Activated naive CD4-positive, alpha-beta T cell treated with anti-CD3 and anti-CD28 coated beads, Interleukin-2, amount 50 U/mL, for 24 hours (primary cell): Measurements from ENCODE around the gene RNF123.
A peak's percentile ranks its signal among the peaks of the same experiment; 100 is the strongest.

Experiments used
- H3K27ac Mint-ChIP-seq: one replicate; pipeline ENCODE4 v1.8.0; 2021; ENCODE audit warnings: mild to moderate bottlenecking, mixed read lengths
- H3K27me3 Mint-ChIP-seq: one replicate; pipeline ENCODE4 v1.8.0; 2021; ENCODE audit warnings: mixed read lengths
- H3K36me3 Mint-ChIP-seq: one replicate; pipeline ENCODE4 v1.8.0; 2021; ENCODE audit warnings: mixed read lengths
- H3K4me1 Mint-ChIP-seq: one replicate; pipeline ENCODE4 v1.8.0; 2021; ENCODE audit warnings: mixed read lengths
- H3K4me3 Mint-ChIP-seq: one replicate; pipeline ENCODE4 v1.8.0; 2021; ENCODE audit warnings: mild to moderate bottlenecking, mixed read lengths
- H3K9me3 Mint-ChIP-seq: one replicate; pipeline ENCODE4 v1.8.0; 2021; ENCODE audit warnings: mixed read lengths

RNF123 gene

DNA sequence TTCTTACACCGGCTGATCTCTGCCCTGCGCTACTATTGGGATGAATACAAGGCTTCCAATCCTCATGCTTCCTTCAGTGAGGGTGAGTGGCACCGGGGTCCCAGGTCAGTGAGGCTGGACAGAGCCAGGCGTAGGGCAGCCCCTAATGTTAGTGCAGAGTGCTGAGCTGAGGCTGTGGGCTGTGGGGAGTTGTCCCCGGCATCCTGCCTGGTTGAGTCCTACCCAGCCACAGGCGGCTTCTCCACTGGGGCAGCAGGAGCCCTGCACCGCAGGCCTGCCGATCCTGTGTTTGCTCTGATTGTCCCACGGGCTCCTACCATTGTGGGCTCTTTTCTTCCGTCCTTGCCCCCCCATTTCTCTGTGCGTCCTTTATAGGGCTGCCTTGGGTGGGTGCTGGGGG lies 13.3 kb downstream of the RNF123 start:
- no peaks in the 10 kb centered on the region for H3K4me1 Mint-ChIP-seq
- H3K36me3 Mint-ChIP-seq, result peaks cover 2% of the 10 kb centered on the region
- no peaks in the 10 kb centered on the region for H3K27me3 Mint-ChIP-seq
- no peaks in the 10 kb centered on the region for H3K9me3 Mint-ChIP-seq
- H3K4me3 Mint-ChIP-seq, result no peak overlapping the region
- H3K27ac Mint-ChIP-seq, result no peak overlapping the region

- Mint-ChIP-seq H3K4me3 (no peak overlapping the region), H3K27me3 (no peaks in the 10 kb centered on the region), H3K9me3 (no peaks in the 10 kb centered on the region), H3K4me1 (no peaks in the 10 kb centered on the region), H3K36me3 (peaks cover 3% of the 10 kb centered on the region), H3K27ac (no peak overlapping the region)
Measured at GRCh38 chr3:49703443-49703927, 14.1 kb downstream of the RNF123 start.

GRCh38 chr3:49703956-49704355 lies 14.6 kb downstream of the RNF123 start:
- no peaks in the 10 kb centered on the region for H3K4me1 Mint-ChIP-seq
- no peaks in the 10 kb centered on the region for H3K9me3 Mint-ChIP-seq
- H3K4me3 Mint-ChIP-seq, result no peak overlapping the region
- no peak overlapping the region for H3K27ac Mint-ChIP-seq
- H3K27me3 Mint-ChIP-seq, result no peaks in the 10 kb centered on the region
- peaks cover 4% of the 10 kb centered on the region for H3K36me3 Mint-ChIP-seq

DNA sequence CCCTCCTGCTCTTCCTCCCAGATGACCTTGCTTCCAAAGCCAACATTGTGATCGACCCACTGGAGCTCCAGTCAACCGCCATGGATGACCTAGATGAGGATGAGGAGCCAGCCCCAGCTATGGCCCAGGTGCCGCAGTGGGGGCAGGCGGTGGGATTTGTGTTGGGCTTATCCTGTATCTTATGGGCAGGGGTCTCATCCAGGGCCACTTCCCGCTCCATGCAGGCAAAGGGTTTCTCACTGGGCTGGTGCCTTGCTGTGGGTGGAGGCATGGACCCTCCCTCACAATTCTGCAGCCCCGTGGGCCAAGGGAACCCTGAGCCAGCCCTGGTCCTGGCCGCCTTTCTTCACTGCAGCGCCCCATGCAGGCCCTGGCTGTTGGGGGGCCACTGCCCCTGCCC lies 15.3 kb downstream of the RNF123 start:
- H3K4me3 Mint-ChIP-seq, result no peak overlapping the region
- H3K4me1 Mint-ChIP-seq, result no peaks in the 10 kb centered on the region
- H3K27ac Mint-ChIP-seq, result no peak overlapping the region
- no peaks in the 10 kb centered on the region for H3K9me3 Mint-ChIP-seq
- H3K36me3 Mint-ChIP-seq, result peaks cover 4% of the 10 kb centered on the region
- H3K27me3 Mint-ChIP-seq, result no peaks in the 10 kb centered on the region

GRCh38 chr3:49705390-49705960 lies 16.1 kb downstream of the RNF123 start:
- Mint-ChIP-seq H3K4me3 (no peak overlapping the region), H3K27ac (no peak overlapping the region), H3K36me3 (peaks cover 4% of the 10 kb centered on the region), H3K27me3 (no peaks in the 10 kb centered on the region), H3K4me1 (no peaks in the 10 kb centered on the region), H3K9me3 (no peaks in the 10 kb centered on the region)

- Mint-ChIP-seq H3K27ac (no peak overlapping the region), H3K4me1 (peaks cover 3% of the 10 kb centered on the region), H3K4me3 (no peak overlapping the region)
Measured at GRCh38 chr3:49706456-49707112, 17.2 kb downstream of the RNF123 start.

GRCh38 chr3:49707113-49707480 lies 17.7 kb downstream of the RNF123 start:
- peaks cover 3% of the 10 kb centered on the region for H3K4me1 Mint-ChIP-seq
- H3K27me3 Mint-ChIP-seq, result no peaks in the 10 kb centered on the region
- no peak overlapping the region for H3K4me3 Mint-ChIP-seq
- no peaks in the 10 kb centered on the region for H3K9me3 Mint-ChIP-seq
- peaks cover 5% of the 10 kb centered on the region for H3K36me3 Mint-ChIP-seq
- no peak overlapping the region for H3K27ac Mint-ChIP-seq

More at GRCh38 chr3:49706456-49707112, 17.2 kb downstream of the RNF123 start:
- Mint-ChIP-seq H3K27me3 (no peaks in the 10 kb centered on the region), H3K9me3 (no peaks in the 10 kb centered on the region), H3K36me3 (peaks cover 5% of the 10 kb centered on the region)

GRCh38 chr3:49709852-49710251 lies 20.5 kb downstream of the RNF123 start:
- Mint-ChIP-seq H3K4me3 (no peak overlapping the region), H3K36me3 (peaks cover 5% of the 10 kb centered on the region), H3K27ac (peak overlapping the region; percentile 30), H3K4me1 (peaks cover 3% of the 10 kb centered on the region), H3K27me3 (no peaks in the 10 kb centered on the region), H3K9me3 (no peaks in the 10 kb centered on the region)

GRCh38 chr3:49711489-49711888 lies 22.1 kb downstream of the RNF123 start:
- H3K27ac Mint-ChIP-seq, result no peak overlapping the region
- H3K4me1 Mint-ChIP-seq, result peaks cover 3% of the 10 kb centered on the region
- no peaks in the 10 kb centered on the region for H3K27me3 Mint-ChIP-seq
- no peaks in the 10 kb centered on the region for H3K9me3 Mint-ChIP-seq
- H3K36me3 Mint-ChIP-seq, result peaks cover 5% of the 10 kb centered on the region
- no peak overlapping the region for H3K4me3 Mint-ChIP-seq

DNA sequence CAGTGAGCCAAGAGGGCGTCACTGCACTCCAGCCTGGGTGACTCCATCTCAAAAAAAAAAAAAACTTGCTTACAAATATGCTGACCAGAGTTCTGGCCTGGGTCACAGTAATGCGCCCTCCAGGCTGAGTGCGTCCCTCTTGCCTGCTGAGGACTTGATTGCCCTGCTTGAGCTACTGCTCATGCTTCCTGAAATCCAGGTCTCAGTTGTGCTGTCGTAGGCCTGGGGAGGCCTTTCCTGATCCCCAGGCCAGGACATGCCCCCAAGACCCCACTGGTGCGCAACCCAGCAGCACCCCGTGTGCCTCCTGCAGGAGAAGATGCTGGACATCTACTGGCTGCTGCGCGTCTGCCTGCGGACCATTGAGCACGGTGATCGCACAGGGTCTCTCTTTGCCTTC lies 22.8 kb downstream of the RNF123 start:
- peaks cover 5% of the 10 kb centered on the region for H3K36me3 Mint-ChIP-seq
- peaks cover 3% of the 10 kb centered on the region for H3K4me1 Mint-ChIP-seq
- H3K4me3 Mint-ChIP-seq, result no peak overlapping the region
- H3K27me3 Mint-ChIP-seq, result no peaks in the 10 kb centered on the region
- H3K27ac Mint-ChIP-seq, result no peak overlapping the region
- no peaks in the 10 kb centered on the region for H3K9me3 Mint-ChIP-seq

DNA sequence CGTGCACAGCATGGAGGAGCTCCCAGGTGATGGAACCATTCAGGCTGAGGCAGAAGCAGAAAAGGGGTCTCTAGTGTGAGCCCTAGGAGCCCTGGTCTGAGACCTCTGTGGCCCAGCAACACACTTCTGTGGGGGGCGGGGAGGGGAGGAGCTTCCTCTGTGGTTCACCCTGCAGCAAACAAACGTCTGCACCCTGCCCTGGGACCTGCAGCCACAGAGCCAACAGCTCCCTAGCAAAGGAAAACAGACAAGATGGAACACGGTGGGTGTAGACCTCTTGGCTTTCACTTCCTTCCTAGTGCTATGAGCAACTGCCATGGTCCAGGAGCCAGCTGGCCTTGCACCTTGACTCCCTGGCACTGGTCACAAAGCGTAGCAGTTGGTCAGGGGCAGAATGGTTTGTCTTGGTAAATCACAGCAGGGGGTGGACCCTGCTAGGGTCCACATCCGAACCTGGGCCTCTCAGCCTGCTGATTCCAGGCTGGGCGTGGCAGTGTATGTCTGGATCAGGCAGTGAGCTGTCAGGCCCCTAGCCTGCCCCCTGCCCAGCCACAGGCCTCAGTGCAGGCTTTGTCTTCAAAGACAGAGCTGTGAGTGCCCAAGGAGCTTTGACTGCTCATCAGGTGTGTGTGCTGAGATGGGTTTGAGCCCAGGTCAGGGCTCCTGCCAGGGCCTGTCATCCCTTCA lies 23.4 kb downstream of the RNF123 start:
- Mint-ChIP-seq H3K36me3 (peaks cover 3% of the 10 kb centered on the region), H3K4me1 (peaks cover 3% of the 10 kb centered on the region), H3K4me3 (no peak overlapping the region), H3K9me3 (no peaks in the 10 kb centered on the region), H3K27ac (no peak overlapping the region), H3K27me3 (no peaks in the 10 kb centered on the region)

GRCh38 chr3:49713336-49714105 lies 24.2 kb downstream of the RNF123 start:
- Mint-ChIP-seq H3K27ac (no peak overlapping the region), H3K4me3 (no peak overlapping the region), H3K27me3 (no peaks in the 10 kb centered on the region), H3K9me3 (no peaks in the 10 kb centered on the region), H3K4me1 (peaks cover 5% of the 10 kb centered on the region), H3K36me3 (peaks cover 2% of the 10 kb centered on the region)

DNA sequence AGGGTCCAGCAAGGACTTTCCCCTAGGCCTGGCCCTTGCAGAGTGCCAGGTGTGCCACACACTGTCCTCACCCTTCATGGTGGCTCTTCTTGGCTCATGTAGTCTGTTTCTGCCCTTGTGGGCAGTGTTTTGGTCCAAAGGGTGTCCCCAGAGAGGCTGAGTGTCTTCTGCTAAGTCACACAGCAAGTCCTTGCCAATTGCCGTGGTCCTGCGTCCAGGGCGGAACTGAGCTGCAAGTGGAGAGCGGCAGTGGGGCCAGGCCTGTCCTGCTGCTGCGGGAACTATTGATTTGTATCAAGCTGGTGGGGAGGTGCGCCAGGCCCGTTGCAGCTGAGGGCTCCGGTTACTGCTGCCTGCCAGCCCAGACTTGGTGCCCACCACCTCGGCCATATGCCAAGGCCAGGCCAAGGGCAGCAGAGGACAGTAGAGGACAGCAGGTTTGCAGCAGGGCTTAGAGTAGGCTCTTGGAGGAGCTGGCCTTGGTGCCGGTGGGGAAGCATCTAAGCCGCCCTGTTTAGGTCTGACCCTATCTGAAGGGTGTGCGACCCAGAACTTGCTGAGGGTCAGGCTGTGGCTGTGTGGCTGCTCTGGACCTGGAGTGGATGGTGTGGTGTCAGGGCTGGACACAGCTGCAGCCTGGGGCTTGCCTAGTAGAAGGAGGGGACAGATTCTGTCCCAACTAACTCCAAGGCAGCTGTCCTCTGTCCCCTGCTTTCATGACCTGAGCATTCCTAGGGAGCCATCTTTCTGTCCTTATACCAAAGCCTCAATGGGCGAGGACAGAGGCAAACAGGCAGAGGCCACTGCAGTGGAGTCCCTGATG lies 25.6 kb downstream of the RNF123 start:
- Mint-ChIP-seq H3K9me3 (no peaks in the 10 kb centered on the region), H3K27ac (no peak overlapping the region), H3K36me3 (peaks cover 2% of the 10 kb centered on the region), H3K4me1 (peaks cover 19% of the 10 kb centered on the region), H3K27me3 (no peaks in the 10 kb centered on the region), H3K4me3 (no peak overlapping the region)

DNA sequence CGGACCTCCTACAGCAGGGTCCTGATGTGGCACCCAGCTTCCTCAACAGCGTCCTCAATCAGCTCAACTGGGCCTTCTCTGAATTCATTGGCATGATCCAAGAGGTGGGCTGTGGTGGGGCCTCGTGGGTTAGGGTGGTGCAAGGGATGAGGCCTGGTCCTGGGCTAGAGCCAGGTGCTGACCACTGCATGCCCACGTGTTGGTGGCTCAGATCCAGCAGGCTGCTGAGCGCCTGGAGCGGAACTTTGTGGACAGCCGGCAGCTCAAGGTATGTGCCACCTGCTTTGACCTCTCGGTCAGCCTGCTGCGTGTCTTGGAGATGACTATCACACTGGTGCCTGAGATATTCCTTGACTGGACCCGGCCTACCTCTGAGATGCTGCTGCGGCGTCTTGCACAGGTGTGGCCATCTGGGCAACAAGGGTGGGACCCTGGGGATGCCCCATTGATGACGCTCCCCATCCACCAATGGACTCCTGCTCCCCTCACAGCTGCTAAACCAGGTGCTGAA lies 26.3 kb downstream of the RNF123 start:
- H3K27me3 Mint-ChIP-seq, result no peaks in the 10 kb centered on the region
- H3K4me1 Mint-ChIP-seq, result peaks cover 19% of the 10 kb centered on the region
- no peak overlapping the region for H3K27ac Mint-ChIP-seq
- H3K4me3 Mint-ChIP-seq, result no peak overlapping the region
- H3K36me3 Mint-ChIP-seq, result peaks cover 2% of the 10 kb centered on the region
- no peaks in the 10 kb centered on the region for H3K9me3 Mint-ChIP-seq

DNA sequence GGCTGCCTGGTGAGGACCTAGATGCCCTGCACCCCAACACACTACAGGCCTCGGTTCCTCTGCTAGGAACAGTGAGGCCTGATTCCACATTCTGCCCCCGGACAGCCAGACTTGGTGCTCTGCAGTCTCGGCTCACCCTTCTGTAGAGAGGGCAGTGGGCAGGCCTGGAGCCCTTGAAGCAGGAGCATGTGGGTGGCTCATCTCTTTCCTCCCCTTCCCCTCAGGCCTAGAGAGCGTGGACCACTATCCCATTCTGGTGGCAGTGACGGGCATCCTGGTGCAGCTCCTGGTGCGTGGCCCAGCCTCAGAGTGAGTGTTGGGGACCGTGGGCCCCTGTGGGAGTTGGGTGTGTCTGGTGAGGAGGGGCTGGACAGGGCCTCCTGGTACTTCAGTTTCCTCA lies 26.8 kb downstream of the RNF123 start:
- Mint-ChIP-seq H3K27me3 (no peaks in the 10 kb centered on the region), H3K36me3 (peaks cover 1% of the 10 kb centered on the region), H3K27ac (peak overlapping the region; percentile 17), H3K9me3 (no peaks in the 10 kb centered on the region), H3K4me1 (peaks cover 19% of the 10 kb centered on the region), H3K4me3 (no peak overlapping the region)
